PFSK-1 (cell line): ENCODE results near the gene NMBR.

Experiments used
- FOXP2 ChIP-seq: optimal IDR thresholded peaks from 2 replicates; pipeline ENCODE3; 2011; ENCODE audit warnings: borderline replicate concordance, control low read depth, inconsistent platforms; ENCODE audit not compliant: insufficient read depth; ENCODE audit errors: extremely low read length, extremely low read depth
- POLR2AphosphoS5 ChIP-seq: IDR thresholded peaks from 2 replicates; pipeline ENCODE4 v1.6.1; 2012; ENCODE audit warnings: low read depth, mild to moderate bottlenecking, control low read depth, low read length, moderate library complexity
- REST ChIP-seq, 2 experiments: IDR thresholded peaks; 2 replicates each; pipeline versions ENCODE4 v1.6.1 to v1.8.0; 2011 to 2012; ENCODE audit warnings: low read depth in 2 of 2, low read length in 2 of 2, control low read depth in 1 of 2, inconsistent platforms in 1 of 2, mild to moderate bottlenecking in 1 of 2, moderate library complexity in 1 of 2; ENCODE audit not compliant: insufficient read depth in 1 of 2
- SIN3A ChIP-seq: IDR thresholded peaks from 2 replicates; pipeline ENCODE4 v1.6.1; 2012; ENCODE audit warnings: mild to moderate bottlenecking, low read length, moderate library complexity, borderline replicate concordance; ENCODE audit not compliant: insufficient read depth
- TAF1 ChIP-seq: IDR thresholded peaks from 2 replicates; pipeline ENCODE4 v1.6.1; 2012; ENCODE audit warnings: low read length, control low read depth, borderline replicate concordance; ENCODE audit not compliant: insufficient read depth

- TF ChIP-seq POLR2AphosphoS5 (no peak), TAF1 (no peak), SIN3A (no peak), REST (IDR thresholded peaks at IDR 0.05; ENCODE audit: insufficient read depth in 1 of 2, low read depth in 2 of 2, low read length in 2 of 2) (no peak), FOXP2 (no peak)
These were observed 88.2 kb downstream of the NMBR start for GRCh38 chr6:142058551-142059290.
